BLaER1 treated with 17β-estradiol and CSF1 and Interleukin-3, amounts not matched to agents 10 nM and 100 nM (cell line): ENCODE measurements around the gene SLC7A9.
A peak's percentile ranks its signal among the peaks of the same experiment; 100 is the strongest.

ENCODE experiments used
- H3K27ac ChIP-seq, 11 experiments: shearing (Covaris generic); formaldehyde crosslinking; 2 replicates each; pipeline ENCODE4 v1.8.1; 2022
- H3K27me3 ChIP-seq, 11 experiments: shearing (Covaris generic); formaldehyde crosslinking; 2 replicates each; pipeline ENCODE4 v1.8.1; 2022
- H3K36me3 ChIP-seq, 11 experiments: shearing (Covaris generic); formaldehyde crosslinking; 2 replicates each; pipeline ENCODE4 v1.8.1; 2022
- H3K4me1 ChIP-seq, 10 experiments: shearing (Covaris generic); formaldehyde crosslinking; 2 replicates each; pipeline ENCODE4 v1.8.1; 2022
- H3K4me2 ChIP-seq, 11 experiments: shearing (Covaris generic); formaldehyde crosslinking; 2 replicates each; pipeline ENCODE4 v1.8.1; 2022
- H3K4me3 ChIP-seq, 10 experiments: shearing (Covaris generic); formaldehyde crosslinking; 2 replicates each; pipeline ENCODE4 v1.8.1; 2022
- H3K9ac ChIP-seq, 11 experiments: shearing (Covaris generic); formaldehyde crosslinking; 2 replicates each; pipeline ENCODE4 v1.8.1; 2022
- H3K9me3 ChIP-seq, 11 experiments: shearing (Covaris generic); formaldehyde crosslinking; replicated peaks in 1 of 11; 2 replicates each; pipeline ENCODE4 v1.8.1; 2022
- H4K20me1 ChIP-seq, 11 experiments: shearing (Covaris generic); formaldehyde crosslinking; 2 replicates each; pipeline ENCODE4 v1.8.1; 2022
- Cebpa-rat ChIP-seq, 11 experiments: shearing (Covaris generic); IDR thresholded peaks; 2 replicates each; pipeline ENCODE4 v1.8.1; 2022

Gene SLC7A9

GRCh38 chr19:32869369-32869965 is at the start of gene SLC7A9:
SLC7A9 (minus strand) TSS chr19:32869767; CDS start chr19:32868534, 1,233 bp downstream.
- Histone ChIP-seq H3K4me3 (no peak within 1 kb of the TSS), H4K20me1 (no peaks in the 10 kb centered on the region), H3K9ac (no peak within 1 kb of the TSS), H3K27me3 (no peaks in the 10 kb centered on the region), H3K36me3 (no peaks in the 10 kb centered on the region), H3K4me2 (no peak within 1 kb of the TSS), H3K4me1 (peaks cover 0 to 9% (median 0%) of the 10 kb centered on the region in 10 experiments; a peak in 3 of 20 replicates), H3K9me3 (no peaks in the 10 kb centered on the region), H3K27ac (no peak within 1 kb of the TSS)
- TF ChIP-seq Cebpa-rat (IDR thresholded peaks at IDR 0.05): no peak

- H3K9me3 ChIP-seq: no peaks in the 10 kb centered on the region
- H3K4me3 ChIP-seq: no peak overlapping the region
- no peak for TF ChIP-seq Cebpa-rat (IDR thresholded peaks at IDR 0.05)
- H4K20me1 ChIP-seq: no peaks in the 10 kb centered on the region
- peaks cover 31 to 68% (median 39%) of the 10 kb centered on the region in 11 experiments for H3K36me3 ChIP-seq
- no peaks in the 10 kb centered on the region for H3K27me3 ChIP-seq
- no peak overlapping the region for H3K9ac ChIP-seq
- no peak overlapping the region for H3K4me2 ChIP-seq
- H3K4me1 ChIP-seq: peaks cover 0 to 21% (median 8%) of the 10 kb centered on the region in 10 experiments; a peak in 11 of 20 replicates
- no peak overlapping the region for H3K27ac ChIP-seq
Observed at GRCh38 chr19:32919365-32919764, 49.8 kb upstream of the SLC7A9 start.

- 0 out of 22 replicates have a peak overlapping the region, but pooled peaks of 1 of the 11 experiments have one; percentile 7 for H3K4me2 ChIP-seq
Observed at GRCh38 chr19:32917616-32917996, 48.0 kb upstream of the SLC7A9 start.

GRCh38 chr19:32916969-32917615 is 47.5 kb upstream of the SLC7A9 start:
- no peak for TF ChIP-seq Cebpa-rat (IDR thresholded peaks at IDR 0.05)
- peaks cover 0 to 21% (median 8%) of the 10 kb centered on the region in 10 experiments; a peak in 11 of 20 replicates for H3K4me1 ChIP-seq
- 0 out of 22 replicates have a peak overlapping the region, but pooled peaks of 2 of the 11 experiments have one; percentile 4 to 7 for H3K4me2 ChIP-seq
- H3K36me3 ChIP-seq: peaks cover 18 to 56% (median 35%) of the 10 kb centered on the region in 11 experiments; a peak in 21 of 22 replicates
- no peaks in the 10 kb centered on the region for H4K20me1 ChIP-seq
- no peak overlapping the region for H3K9ac ChIP-seq
- no peak overlapping the region for H3K4me3 ChIP-seq
- no peaks in the 10 kb centered on the region for H3K27me3 ChIP-seq
- no peaks in the 10 kb centered on the region for H3K9me3 ChIP-seq
- no peak overlapping the region for H3K27ac ChIP-seq

More at GRCh38 chr19:32917616-32917996, 48.0 kb upstream of the SLC7A9 start:
- H3K4me1 ChIP-seq: peaks cover 0 to 21% (median 8%) of the 10 kb centered on the region in 10 experiments; a peak in 11 of 20 replicates
- no peak overlapping the region for H3K4me3 ChIP-seq
- H3K9ac ChIP-seq: no peak overlapping the region
- H3K27me3 ChIP-seq: no peaks in the 10 kb centered on the region
- no peaks in the 10 kb centered on the region for H3K9me3 ChIP-seq
- H3K36me3 ChIP-seq: peaks cover 23 to 61% (median 36%) of the 10 kb centered on the region in 11 experiments
- no peak for TF ChIP-seq Cebpa-rat (IDR thresholded peaks at IDR 0.05)
- no peak overlapping the region for H3K27ac ChIP-seq
- no peaks in the 10 kb centered on the region for H4K20me1 ChIP-seq

- Histone ChIP-seq H3K4me3 (no peak overlapping the region), H4K20me1 (no peaks in the 10 kb centered on the region), H3K27ac (no peak overlapping the region), H3K27me3 (no peaks in the 10 kb centered on the region), H3K9ac (no peak overlapping the region), H3K4me1 (peaks cover 0 to 21% (median 8%) of the 10 kb centered on the region in 10 experiments; a peak in 11 of 20 replicates), H3K4me2 (0 out of 22 replicates have a peak overlapping the region, but pooled peaks of 2 of the 11 experiments have one; percentile 23), H3K9me3 (no peaks in the 10 kb centered on the region), H3K36me3 (peaks cover 16 to 53% (median 32%) of the 10 kb centered on the region in 11 experiments; a peak in 19 of 22 replicates)
- TF ChIP-seq Cebpa-rat (IDR thresholded peaks at IDR 0.05): no peak
Observed at GRCh38 chr19:32914879-32915660, 45.5 kb upstream of the SLC7A9 start.

- H3K4me3 ChIP-seq: no peak overlapping the region
- TF ChIP-seq Cebpa-rat (IDR thresholded peaks at IDR 0.05): no peak
- no peak overlapping the region for H3K27ac ChIP-seq
- H3K9ac ChIP-seq: no peak overlapping the region
- H3K4me2 ChIP-seq: no peak overlapping the region
- no peaks in the 10 kb centered on the region for H3K27me3 ChIP-seq
- H3K36me3 ChIP-seq: peaks cover 34 to 67% (median 44%) of the 10 kb centered on the region in 11 experiments
- H4K20me1 ChIP-seq: no peaks in the 10 kb centered on the region
- H3K4me1 ChIP-seq: peaks cover 0 to 19% (median 0%) of the 10 kb centered on the region in 10 experiments; a peak in 5 of 20 replicates
- H3K9me3 ChIP-seq: peaks cover 0 to 7% (median under 1%) of the 10 kb centered on the region in 11 experiments; a peak in 5 of 22 replicates
Observed at GRCh38 chr19:32911467-32911866, 41.9 kb upstream of the SLC7A9 start.

GRCh38 chr19:32910874-32911273 is 41.3 kb upstream of the SLC7A9 start:
- Histone ChIP-seq H3K9ac (no peak overlapping the region), H3K4me3 (no peak overlapping the region), H3K27me3 (no peaks in the 10 kb centered on the region), H4K20me1 (no peaks in the 10 kb centered on the region), H3K27ac (no peak overlapping the region), H3K36me3 (peaks cover 37 to 68% (median 48%) of the 10 kb centered on the region in 11 experiments), H3K4me1 (peaks cover 0 to 18% (median 0%) of the 10 kb centered on the region in 10 experiments; a peak in 5 of 20 replicates), H3K4me2 (no peak overlapping the region), H3K9me3 (peaks cover 3 to 10% (median 6%) of the 10 kb centered on the region in 11 experiments)
- TF ChIP-seq Cebpa-rat (IDR thresholded peaks at IDR 0.05): no peak

GRCh38 chr19:32910094-32910493 is 40.5 kb upstream of the SLC7A9 start:
- H3K27me3 ChIP-seq: no peaks in the 10 kb centered on the region
- no peak for TF ChIP-seq Cebpa-rat (IDR thresholded peaks at IDR 0.05)
- no peak overlapping the region for H3K9ac ChIP-seq
- peaks cover 0 to 10% (median 0%) of the 10 kb centered on the region in 10 experiments; a peak in 4 of 20 replicates for H3K4me1 ChIP-seq
- H3K4me2 ChIP-seq: no peak overlapping the region
- no peaks in the 10 kb centered on the region for H4K20me1 ChIP-seq
- no peak overlapping the region for H3K4me3 ChIP-seq
- peaks cover 34 to 70% (median 50%) of the 10 kb centered on the region in 11 experiments for H3K36me3 ChIP-seq
- H3K9me3 ChIP-seq: peaks cover 8 to 17% (median 12%) of the 10 kb centered on the region in 11 experiments
- H3K27ac ChIP-seq: no peak overlapping the region
